IMR-90 (cell line): ENCODE data around the gene PLEKHJ1.

Experiments
- BHLHE40 ChIP-seq: fragments of 150-350 bp; IDR thresholded peaks from 2 replicates; pipeline ENCODE4 v1.6.1; 2016; ENCODE audit warnings: mild to moderate bottlenecking, low read depth, low read length
- CHD1 ChIP-seq: IDR thresholded peaks from 2 replicates; pipeline ENCODE4 v1.6.1; 2012; ENCODE audit warnings: low read depth, low read length, improper control_type of control experiment
- CTCF ChIP-seq: conservative IDR thresholded peaks from 2 replicates; pipeline ENCODE4 v1.5.1; 2012; ENCODE audit warnings: mild to moderate bottlenecking, low read depth, low read length, improper control_type of control experiment
- ELK1 ChIP-seq: fragments of 150-350 bp; IDR thresholded peaks from 2 replicates; pipeline ENCODE4 v1.6.1; 2016; ENCODE audit warnings: low read depth, mild to moderate bottlenecking, low read length, moderate library complexity, borderline replicate concordance
- FOS ChIP-seq: fragments of 150-350 bp; IDR thresholded peaks from 2 replicates; pipeline ENCODE4 v1.6.1; 2016; ENCODE audit warnings: low read depth, low read length
- MAZ ChIP-seq: IDR thresholded peaks from 2 replicates; pipeline ENCODE4 v1.6.1; 2012; ENCODE audit warnings: low read depth, mild to moderate bottlenecking, low read length, improper control_type of control experiment, moderate library complexity, borderline replicate concordance
- MXI1 ChIP-seq: IDR thresholded peaks from 2 replicates; pipeline ENCODE4 v1.6.1; 2012; ENCODE audit warnings: low read depth, mild to moderate bottlenecking, low read length, moderate library complexity, borderline replicate concordance
- POLR2A ChIP-seq: IDR thresholded peaks from 2 replicates; pipeline ENCODE4 v1.6.1; 2012; ENCODE audit warnings: mild to moderate bottlenecking, low read depth, low read length
- RCOR1 ChIP-seq: IDR thresholded peaks from 2 replicates; pipeline ENCODE4 v1.6.1; 2012; ENCODE audit warnings: mild to moderate bottlenecking, low read length, improper control_type of control experiment; ENCODE audit not compliant: insufficient replicate concordance

GRCh38 chr19:2210987-2211740 lies 25.0 kb downstream of the PLEKHJ1 start:
- no peak for TF ChIP-seq MAZ
- no peak for TF ChIP-seq CTCF
- no peak for TF ChIP-seq BHLHE40
- TF ChIP-seq CHD1 = no peak
- no peak for TF ChIP-seq ELK1
- TF ChIP-seq MXI1 = no peak
- no peak for TF ChIP-seq FOS
- TF ChIP-seq POLR2A = no peak
- no peak for TF ChIP-seq RCOR1
